ENCODE results near the gene FRMD8.

- TF ChIP-seq CTCF (IDR thresholded peaks at IDR 0.05; ENCODE audit: poor library complexity, severe bottlenecking) = no peak
- TF ChIP-seq POLR2AphosphoS5 (IDR thresholded peaks at IDR 0.05) = no peak
- no peak for TF ChIP-seq EZH2 (IDR thresholded peaks at IDR 0.05; ENCODE audit: borderline replicate concordance, insufficient read depth, low read length, poor library complexity, severe bottlenecking)
- TF ChIP-seq SMC3 (conservative IDR thresholded peaks at IDR 0.05; ENCODE audit: poor library complexity) = no peak
- no peak for TF ChIP-seq MXI1 (conservative IDR thresholded peaks at IDR 0.05; ENCODE audit: poor library complexity, severe bottlenecking)
- TF ChIP-seq REST (IDR thresholded peaks at IDR 0.05; ENCODE audit: borderline replicate concordance) = no peak
- TF ChIP-seq EP300 (conservative IDR thresholded peaks at IDR 0.05; ENCODE audit: poor library complexity, severe bottlenecking) = no peak
- TF ChIP-seq RAD21 (conservative IDR thresholded peaks at IDR 0.05) = no peak
- no peak for TF ChIP-seq TAF1 (IDR thresholded peaks at IDR 0.05; ENCODE audit: low read depth)
These were observed 26.0 kb downstream of the FRMD8 start for GRCh38 chr11:65412271-65413076.

Data from neural cell (in vitro differentiated cells).